ENCODE results near the gene ATRN. TPM values are rescaled to one million over a fixed set of nuclear protein-coding genes. Genes with fewer than 3 reads are reported as not detected.

ATRN gene
- total and polyA plus RNA-seq, 2 experiments from 2014 or later = 2.2 to 18.3 TPM

- TF ChIP-seq CTCF (conservative IDR thresholded peaks at IDR 0.05; ENCODE audit: low read depth in 2 of 2) (peak; percentile 80 to 93), ZNF331 (CRISPR knock-in tag; IDR thresholded peaks at IDR 0.05; ENCODE audit: low read depth) (no peak)
- no peaks in the 10 kb centered on the region for H3K27me3 ChIP-seq (ENCODE audit: insufficient read depth)
- ATAC-seq = peak; percentile 60; the same call in 2 of the 3 replicates
- H3K36me3 ChIP-seq (ENCODE audit: insufficient read depth) = no peaks in the 10 kb centered on the region
- H4K20me1 ChIP-seq (replicated peaks; ENCODE audit: insufficient read depth) = no peaks in the 10 kb centered on the region
- H3K79me2 ChIP-seq (replicated peaks; ENCODE audit: insufficient read depth) = no peaks in the 10 kb centered on the region
- H2AFZ ChIP-seq = no peak overlapping the region
- H3K4me3 ChIP-seq = no peak overlapping the region
- H3K4me3 Mint-ChIP-seq = no peak overlapping the region
- H3K9me2 ChIP-seq (ENCODE audit: insufficient read depth) = no peaks in the 10 kb centered on the region
- DNase-seq (ENCODE audit: low spot score) = peak; percentile 62
- no peak overlapping the region for H3K27ac Mint-ChIP-seq
- no peaks in the 10 kb centered on the region for H3K4me1 ChIP-seq (ENCODE audit: insufficient read depth)
- no peaks in the 10 kb centered on the region for H3F3A ChIP-seq (replicated peaks; ENCODE audit: low read depth)
- no peak overlapping the region for H3K4me2 ChIP-seq
- peaks cover 3% of the 10 kb centered on the region; the same call in 2 of the 3 replicates for H3K4me1 Mint-ChIP-seq
- H3K27me3 Mint-ChIP-seq (ENCODE audit: insufficient read depth, low read depth, poor library complexity) = no peaks in the 10 kb centered on the region
- H3K36me3 Mint-ChIP-seq (ENCODE audit: low read depth) = no peaks in the 10 kb centered on the region
- no peak overlapping the region for H3K27ac ChIP-seq (ENCODE audit: low read depth)
- no peaks in the 10 kb centered on the region for H3K9me3 Mint-ChIP-seq
These were observed 92.8 kb downstream of the ATRN start for GRCh38 chr20:3563548-3564177.

- Histone ChIP-seq H3F3A (replicated peaks; ENCODE audit: low read depth) (no peaks in the 10 kb centered on the region), H3K79me2 (replicated peaks; ENCODE audit: insufficient read depth) (no peaks in the 10 kb centered on the region), H3K4me1 (ENCODE audit: insufficient read depth) (no peaks in the 10 kb centered on the region), H4K20me1 (replicated peaks; ENCODE audit: insufficient read depth) (no peaks in the 10 kb centered on the region), H3K4me2 (no peak overlapping the region), H2AFZ (no peak overlapping the region), H3K9me2 (ENCODE audit: insufficient read depth) (no peaks in the 10 kb centered on the region), H3K4me3 (no peak overlapping the region), H3K27me3 (ENCODE audit: insufficient read depth) (no peaks in the 10 kb centered on the region), H3K27ac (ENCODE audit: low read depth) (no peak overlapping the region), H3K36me3 (ENCODE audit: insufficient read depth) (no peaks in the 10 kb centered on the region)
- no peak for TF ChIP-seq ETS1 (IDR thresholded peaks at IDR 0.05)
- DNase-seq (ENCODE audit: low spot score) = peak; percentile 28
- Mint-ChIP-seq H3K27ac (no peak overlapping the region; the same call in 1 of the 2 replicates), H3K9me3 (no peaks in the 10 kb centered on the region), H3K4me1 (peaks cover 3% of the 10 kb centered on the region; the same call in 2 of the 3 replicates), H3K27me3 (ENCODE audit: insufficient read depth, low read depth, poor library complexity) (no peaks in the 10 kb centered on the region), H3K4me3 (no peak overlapping the region), H3K36me3 (ENCODE audit: low read depth) (no peaks in the 10 kb centered on the region)
- ATAC-seq = peak; percentile 42; the same call in 1 of the 3 replicates
These were observed 95.0 kb downstream of the ATRN start for GRCh38 chr20:3565851-3566250.

GRCh38 chr20:3572151-3572550 lies 101.3 kb downstream of the ATRN start:
- DNase-seq (ENCODE audit: low spot score) = no peak
- H3K27ac ChIP-seq (ENCODE audit: low read depth) = no peak overlapping the region
- no peaks in the 10 kb centered on the region for H3F3A ChIP-seq (replicated peaks; ENCODE audit: low read depth)
- no peaks in the 10 kb centered on the region for H3K9me2 ChIP-seq (ENCODE audit: insufficient read depth)
- H3K36me3 ChIP-seq (ENCODE audit: insufficient read depth) = no peaks in the 10 kb centered on the region; the same call in 1 of the 2 replicates
- H3K27me3 ChIP-seq (ENCODE audit: insufficient read depth) = no peaks in the 10 kb centered on the region
- H2AFZ ChIP-seq = no peak overlapping the region
- H4K20me1 ChIP-seq (replicated peaks; ENCODE audit: insufficient read depth) = no peaks in the 10 kb centered on the region
- Mint-ChIP-seq H3K9me3 (no peaks in the 10 kb centered on the region), H3K27me3 (ENCODE audit: insufficient read depth, low read depth, poor library complexity) (no peaks in the 10 kb centered on the region), H3K27ac (no peak overlapping the region), H3K4me1 (no peaks in the 10 kb centered on the region), H3K4me3 (no peak overlapping the region), H3K36me3 (ENCODE audit: low read depth) (no peaks in the 10 kb centered on the region)
- no peaks in the 10 kb centered on the region for H3K4me1 ChIP-seq (ENCODE audit: insufficient read depth)
- ATAC-seq = no peak
- no peaks in the 10 kb centered on the region for H3K79me2 ChIP-seq (replicated peaks; ENCODE audit: insufficient read depth)
- no peak overlapping the region for H3K4me3 ChIP-seq
- no peak overlapping the region for H3K4me2 ChIP-seq
- TF ChIP-seq EZH2phosphoT487 (IDR thresholded peaks at IDR 0.05; ENCODE audit: unreplicated experiment) (no peak), ZNF462 (CRISPR knock-in tag; IDR thresholded peaks at IDR 0.05) (no peak), JUNB (IDR thresholded peaks at IDR 0.05; ENCODE audit: unreplicated experiment) (no peak), NANOG (IDR thresholded peaks at IDR 0.05; ENCODE audit: borderline replicate concordance) (no peak)
